Natural killer cell (primary cell): ENCODE data around the gene CLDN14. TPM values are rescaled to one million over a fixed set of nuclear protein-coding genes. Genes with fewer than 3 reads are reported as not detected.

Experiments used
- ATAC-seq, 3 donors: fragments of 150-1000 bp in 2 of 3; fragments of 200-7000 bp in 1 of 3; cut with Tn5 transposase; 1 replicate in 1 of 3; 2 replicates in 2 of 3; pipeline ENCODE4 v1.10.0; 2021; ENCODE audit warnings: mild to moderate bottlenecking in 2 of 3, moderate library complexity in 2 of 3
- DNase-seq, 2 donors: peaks; one replicate each; pipeline versions ENCODE4 v3.0.0 to v3.0.0-alpha.2; 2013 to 2021; ENCODE audit warnings: mixed read lengths in 1 of 2
- H3K27ac ChIP-seq: one replicate; pipeline ENCODE4 v1.5.1; 2013; ENCODE audit warnings: mild to moderate bottlenecking, low read length
- H3K27me3 ChIP-seq: one replicate; pipeline ENCODE4 v1.6.1; 2013; ENCODE audit warnings: low read length; ENCODE audit not compliant: control insufficient read depth, insufficient read depth
- H3K36me3 ChIP-seq: one replicate; pipeline ENCODE4 v1.6.1; 2013; ENCODE audit warnings: low read length; ENCODE audit not compliant: control insufficient read depth, insufficient read depth
- H3K4me1 ChIP-seq: one replicate; pipeline ENCODE4 v1.6.1; 2013; ENCODE audit warnings: low read length; ENCODE audit not compliant: control insufficient read depth, insufficient read depth
- H3K4me3 ChIP-seq: one replicate; pipeline ENCODE4 v1.5.1; 2013; ENCODE audit warnings: low read length
- H3K9me3 ChIP-seq: one replicate; pipeline ENCODE4 v1.6.1; 2013; ENCODE audit warnings: low read length; ENCODE audit not compliant: control insufficient read depth, insufficient read depth
- H3K27ac Mint-ChIP-seq, 2 donors: one replicate each; pipeline ENCODE4 v1.8.0; 2022; ENCODE audit warnings: mild to moderate bottlenecking in 2 of 2, mixed read lengths in 2 of 2, moderate library complexity in 1 of 2
- H3K27me3 Mint-ChIP-seq, 2 donors: one replicate each; pipeline ENCODE4 v1.8.0; 2022; ENCODE audit warnings: low read depth in 2 of 2, mixed read lengths in 2 of 2
- H3K36me3 Mint-ChIP-seq: one replicate; pipeline ENCODE4 v1.8.0; 2022; ENCODE audit warnings: mixed read lengths
- H3K4me1 Mint-ChIP-seq, 2 donors: one replicate each; pipeline ENCODE4 v1.8.0; 2022; ENCODE audit warnings: mixed read lengths in 2 of 2
- H3K4me3 Mint-ChIP-seq: one replicate; pipeline ENCODE4 v1.8.0; 2022; ENCODE audit warnings: mild to moderate bottlenecking, moderate library complexity, mixed read lengths
- H3K9me3 Mint-ChIP-seq, 2 donors: one replicate each; pipeline ENCODE4 v1.8.0; 2022; ENCODE audit warnings: mixed read lengths in 2 of 2
- WGBS: methylation state at CpG from one replicate; pipeline ENCODE4 v1.1.7; 2013; ENCODE audit warnings: missing lambda C conversion rate; ENCODE audit not compliant: insufficient coverage; 5-methylcytosine and 5-hydroxymethylcytosine counted together
- intact Hi-C: fragments of 100-400 bp; cut with micrococcal nuclease; formaldehyde crosslinking; loops from one replicate; pipeline ENCODE4 v1.14.2; 2022
- total RNA-seq, 4 donors: library from RNA; stranded (reverse); fragments of 120-200 nt in 1 of 4; gene quantifications; one replicate each; pipeline versions ENCODE4 v1.2.3 to v1.2.4, GENCODE V29; 2013 to 2022
- TF ChIP-seq, protein P1 (sequence below): fragments of 200-600 bp; IDR thresholded peaks from one replicate; pipeline ENCODE4 v1.8.0; 2022; ENCODE audit warnings: antibody characterized with exemption

CLDN14 gene, protein sequence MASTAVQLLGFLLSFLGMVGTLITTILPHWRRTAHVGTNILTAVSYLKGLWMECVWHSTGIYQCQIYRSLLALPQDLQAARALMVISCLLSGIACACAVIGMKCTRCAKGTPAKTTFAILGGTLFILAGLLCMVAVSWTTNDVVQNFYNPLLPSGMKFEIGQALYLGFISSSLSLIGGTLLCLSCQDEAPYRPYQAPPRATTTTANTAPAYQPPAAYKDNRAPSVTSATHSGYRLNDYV
- not detected for total RNA-seq
- not detected for total RNA-seq (2013)

DNA sequence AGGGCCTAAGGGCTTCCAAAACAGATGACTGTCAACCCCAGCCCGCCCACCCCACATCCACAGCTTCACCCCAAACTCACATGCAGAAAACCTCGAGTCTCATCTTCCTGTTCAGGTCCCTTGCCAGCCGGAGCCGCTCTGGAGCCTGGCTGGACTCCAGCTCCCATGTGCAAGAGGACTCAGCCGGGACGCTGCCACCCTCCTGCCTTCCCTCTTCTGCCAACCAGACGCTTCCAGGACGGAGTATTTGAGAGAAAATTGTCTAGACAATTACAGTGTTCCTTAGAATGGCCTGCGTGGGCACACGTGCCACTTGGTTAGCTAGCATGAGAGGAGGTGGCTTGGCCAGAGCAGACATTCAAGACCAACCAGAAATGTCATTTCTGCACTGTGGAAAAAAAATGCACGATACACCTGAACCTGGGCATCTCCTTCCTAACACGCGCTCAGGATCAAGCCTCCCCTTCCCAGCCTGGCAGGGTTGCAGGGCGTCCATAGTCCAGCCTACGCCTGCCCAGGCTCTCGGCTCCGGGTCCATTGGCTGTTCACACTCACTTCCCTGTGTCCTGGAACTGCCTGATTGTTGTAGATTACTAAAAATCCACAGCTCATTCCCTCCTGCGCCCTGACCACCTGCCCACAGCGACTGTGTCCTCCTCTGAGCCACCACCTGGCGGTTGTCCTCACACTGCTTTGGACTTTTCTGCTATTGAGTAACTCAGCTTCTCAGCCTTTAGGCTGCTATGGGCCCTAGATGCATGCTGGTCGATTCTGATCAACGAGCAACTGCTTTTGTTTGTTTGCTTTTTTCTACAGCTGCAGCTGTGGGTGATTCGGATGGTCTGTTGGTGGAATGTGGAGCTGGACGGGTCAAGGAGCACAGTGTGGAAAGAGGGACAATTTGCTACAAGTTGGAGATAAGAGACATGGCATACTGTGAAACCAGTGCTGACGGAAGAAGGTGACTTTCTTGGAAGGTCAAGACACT lies at the start of gene CLDN14:
TSS of gene CLDN14 (minus strand) at position 708 of the 988 bp plus-strand sequence. CDS start 18,427 bp downstream, outside the sequence.
- Mint-ChIP-seq H3K27me3 (no peaks in the 10 kb centered on the region), H3K4me1 (no peaks in the 10 kb centered on the region), H3K9me3 (no peaks in the 10 kb centered on the region), H3K4me3 (no peak within 1 kb of the TSS), H3K27ac (no peak within 1 kb of the TSS), H3K36me3 (no peaks in the 10 kb centered on the region)
- Histone ChIP-seq H3K27ac (no peak within 1 kb of the TSS), H3K27me3 (no peaks in the 10 kb centered on the region), H3K4me1 (no peaks in the 10 kb centered on the region), H3K36me3 (no peaks in the 10 kb centered on the region), H3K4me3 (no peak within 1 kb of the TSS), H3K9me3 (no peaks in the 10 kb centered on the region)
- intact Hi-C loops, result no loop called here
- no peak for ATAC-seq
- DNase-seq, result no peak
- TF ChIP-seq, protein P1, sequence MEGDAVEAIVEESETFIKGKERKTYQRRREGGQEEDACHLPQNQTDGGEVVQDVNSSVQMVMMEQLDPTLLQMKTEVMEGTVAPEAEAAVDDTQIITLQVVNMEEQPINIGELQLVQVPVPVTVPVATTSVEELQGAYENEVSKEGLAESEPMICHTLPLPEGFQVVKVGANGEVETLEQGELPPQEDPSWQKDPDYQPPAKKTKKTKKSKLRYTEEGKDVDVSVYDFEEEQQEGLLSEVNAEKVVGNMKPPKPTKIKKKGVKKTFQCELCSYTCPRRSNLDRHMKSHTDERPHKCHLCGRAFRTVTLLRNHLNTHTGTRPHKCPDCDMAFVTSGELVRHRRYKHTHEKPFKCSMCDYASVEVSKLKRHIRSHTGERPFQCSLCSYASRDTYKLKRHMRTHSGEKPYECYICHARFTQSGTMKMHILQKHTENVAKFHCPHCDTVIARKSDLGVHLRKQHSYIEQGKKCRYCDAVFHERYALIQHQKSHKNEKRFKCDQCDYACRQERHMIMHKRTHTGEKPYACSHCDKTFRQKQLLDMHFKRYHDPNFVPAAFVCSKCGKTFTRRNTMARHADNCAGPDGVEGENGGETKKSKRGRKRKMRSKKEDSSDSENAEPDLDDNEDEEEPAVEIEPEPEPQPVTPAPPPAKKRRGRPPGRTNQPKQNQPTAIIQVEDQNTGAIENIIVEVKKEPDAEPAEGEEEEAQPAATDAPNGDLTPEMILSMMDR, result no peak
- WGBS, result 88% methylated on average over 24 of the region's 25 CpGs

DNA sequence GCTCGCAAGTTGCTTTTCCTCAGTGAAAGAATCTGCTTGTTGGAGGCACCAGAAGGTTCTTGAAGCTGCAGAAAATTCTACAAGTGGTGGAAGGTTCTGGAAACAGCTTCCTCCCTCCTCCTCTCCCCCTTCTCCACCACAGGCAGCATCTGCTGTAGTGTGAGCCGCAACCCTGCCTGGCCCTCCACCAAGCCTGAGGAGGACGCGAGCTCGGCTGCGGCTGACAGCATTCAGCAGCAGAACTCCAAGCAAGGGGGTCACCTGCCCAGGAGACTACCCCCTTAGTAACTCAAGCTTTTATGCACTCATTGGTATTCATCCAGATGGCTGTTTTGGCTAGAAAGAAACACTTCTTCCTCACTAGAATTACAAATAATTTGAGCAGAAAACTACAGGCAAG lies 48.8 kb upstream of the CLDN14 start:
- Mint-ChIP-seq H3K9me3 (no peaks in the 10 kb centered on the region), H3K27ac (no peak overlapping the region), H3K36me3 (no peaks in the 10 kb centered on the region), H3K4me3 (no peak overlapping the region), H3K27me3 (peaks cover 0 to 13% of the 10 kb centered on the region in 2 donors), H3K4me1 (peaks cover 5 to 8% of the 10 kb centered on the region in 2 donors)
- no peak for ATAC-seq
- intact Hi-C loops, result no loop called here
- H3K4me1 ChIP-seq, result no peaks in the 10 kb centered on the region
- H3K4me3 ChIP-seq, result no peak overlapping the region
- TF ChIP-seq, protein P1, result no peak
- no peaks in the 10 kb centered on the region for H3K9me3 ChIP-seq
- no peak overlapping the region for H3K27ac ChIP-seq
- no peaks in the 10 kb centered on the region for H3K27me3 ChIP-seq
- no peak for DNase-seq
- 89% methylated on average over 6 of the region's 6 CpGs for WGBS
- H3K36me3 ChIP-seq, result no peaks in the 10 kb centered on the region

DNA sequence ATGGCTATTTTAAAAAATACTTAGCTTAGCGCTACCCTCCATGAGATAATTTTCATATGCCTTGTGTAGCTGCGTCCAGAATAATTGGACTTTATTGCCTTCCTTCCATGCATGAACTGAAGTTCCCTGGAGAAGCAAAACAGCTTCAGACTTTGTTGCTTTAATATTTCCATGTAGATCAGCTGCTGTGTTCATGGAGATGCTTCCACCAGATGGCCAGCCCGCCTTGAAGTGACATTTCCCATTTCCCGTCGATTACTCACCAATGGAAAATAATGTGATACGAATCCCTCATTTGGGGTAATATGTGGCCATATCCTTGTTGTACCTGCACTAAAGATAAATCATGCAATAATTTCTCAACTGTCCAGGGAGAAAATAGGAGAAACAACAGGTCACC lies 47.4 kb upstream of the CLDN14 start:
- WGBS, result 94% methylated on average over 6 of the region's 6 CpGs
- no peak overlapping the region for H3K27ac Mint-ChIP-seq

More for the DNA sequence above, 47.4 kb upstream of the CLDN14 start:
- ATAC-seq, result no peak
- Mint-ChIP-seq H3K9me3 (no peaks in the 10 kb centered on the region), H3K4me1 (peaks cover 0 to 5% of the 10 kb centered on the region in 2 donors), H3K4me3 (no peak overlapping the region), H3K27me3 (peaks cover 0 to 13% of the 10 kb centered on the region in 2 donors), H3K36me3 (no peaks in the 10 kb centered on the region)
- Histone ChIP-seq H3K4me3 (no peak overlapping the region), H3K4me1 (no peaks in the 10 kb centered on the region), H3K27ac (no peak overlapping the region), H3K27me3 (no peaks in the 10 kb centered on the region), H3K36me3 (no peaks in the 10 kb centered on the region), H3K9me3 (no peaks in the 10 kb centered on the region)
- no peak for DNase-seq
- TF ChIP-seq, protein P1, result no peak
- intact Hi-C loops, result no loop called here
